ENCODE measurements around the gene OTUD5.
"Not testable (repeated sequence)": the region's sequence is repeated elsewhere in the genome, so short reads cannot be mapped to it uniquely, and the experiment has no call there.

The OTUD5 gene, protein sequence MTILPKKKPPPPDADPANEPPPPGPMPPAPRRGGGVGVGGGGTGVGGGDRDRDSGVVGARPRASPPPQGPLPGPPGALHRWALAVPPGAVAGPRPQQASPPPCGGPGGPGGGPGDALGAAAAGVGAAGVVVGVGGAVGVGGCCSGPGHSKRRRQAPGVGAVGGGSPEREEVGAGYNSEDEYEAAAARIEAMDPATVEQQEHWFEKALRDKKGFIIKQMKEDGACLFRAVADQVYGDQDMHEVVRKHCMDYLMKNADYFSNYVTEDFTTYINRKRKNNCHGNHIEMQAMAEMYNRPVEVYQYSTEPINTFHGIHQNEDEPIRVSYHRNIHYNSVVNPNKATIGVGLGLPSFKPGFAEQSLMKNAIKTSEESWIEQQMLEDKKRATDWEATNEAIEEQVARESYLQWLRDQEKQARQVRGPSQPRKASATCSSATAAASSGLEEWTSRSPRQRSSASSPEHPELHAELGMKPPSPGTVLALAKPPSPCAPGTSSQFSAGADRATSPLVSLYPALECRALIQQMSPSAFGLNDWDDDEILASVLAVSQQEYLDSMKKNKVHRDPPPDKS

DNA sequence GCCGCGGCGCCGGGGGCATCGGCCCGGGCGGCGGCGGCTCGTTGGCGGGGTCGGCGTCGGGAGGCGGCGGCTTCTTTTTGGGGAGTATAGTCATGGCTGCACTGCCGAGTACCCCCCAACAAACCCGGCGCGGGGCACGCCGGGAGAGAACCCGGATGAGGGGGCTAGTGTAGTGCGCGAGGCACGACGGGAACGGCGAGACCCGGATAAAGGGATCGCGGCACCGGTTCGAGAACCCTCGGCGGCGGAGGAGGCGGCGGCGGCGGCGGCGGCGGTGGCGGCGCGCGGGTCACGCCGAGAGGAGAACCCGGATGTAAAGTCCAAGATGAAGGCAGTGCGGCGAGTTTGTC is at the start of gene OTUD5:
Gene OTUD5 (minus strand): TSS at position 131 of the 350 bp plus-strand sequence. CDS start 37 bp downstream, at position 94.
- peak; percentile 84 for DNase-seq

DNA sequence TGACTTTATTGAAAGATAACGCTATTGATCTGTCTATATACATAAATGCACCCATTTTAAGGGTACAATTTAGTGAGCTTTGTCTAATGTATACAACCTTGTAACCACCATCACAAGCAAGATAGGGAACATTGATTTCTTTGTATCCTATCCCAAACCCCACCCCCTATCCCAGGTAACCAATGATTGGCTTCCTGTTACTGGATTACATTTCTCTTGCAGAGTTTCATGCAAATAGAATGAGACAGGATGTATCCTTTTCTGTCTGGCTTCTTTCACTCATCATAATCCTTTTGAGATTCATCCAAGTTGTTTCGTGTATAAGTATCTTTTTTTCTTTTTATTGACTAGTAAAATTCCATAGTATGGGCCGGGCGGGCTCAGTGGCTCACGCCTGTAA is 46.3 kb upstream of the OTUD5 start:
- DNase-seq = no peak

DNA sequence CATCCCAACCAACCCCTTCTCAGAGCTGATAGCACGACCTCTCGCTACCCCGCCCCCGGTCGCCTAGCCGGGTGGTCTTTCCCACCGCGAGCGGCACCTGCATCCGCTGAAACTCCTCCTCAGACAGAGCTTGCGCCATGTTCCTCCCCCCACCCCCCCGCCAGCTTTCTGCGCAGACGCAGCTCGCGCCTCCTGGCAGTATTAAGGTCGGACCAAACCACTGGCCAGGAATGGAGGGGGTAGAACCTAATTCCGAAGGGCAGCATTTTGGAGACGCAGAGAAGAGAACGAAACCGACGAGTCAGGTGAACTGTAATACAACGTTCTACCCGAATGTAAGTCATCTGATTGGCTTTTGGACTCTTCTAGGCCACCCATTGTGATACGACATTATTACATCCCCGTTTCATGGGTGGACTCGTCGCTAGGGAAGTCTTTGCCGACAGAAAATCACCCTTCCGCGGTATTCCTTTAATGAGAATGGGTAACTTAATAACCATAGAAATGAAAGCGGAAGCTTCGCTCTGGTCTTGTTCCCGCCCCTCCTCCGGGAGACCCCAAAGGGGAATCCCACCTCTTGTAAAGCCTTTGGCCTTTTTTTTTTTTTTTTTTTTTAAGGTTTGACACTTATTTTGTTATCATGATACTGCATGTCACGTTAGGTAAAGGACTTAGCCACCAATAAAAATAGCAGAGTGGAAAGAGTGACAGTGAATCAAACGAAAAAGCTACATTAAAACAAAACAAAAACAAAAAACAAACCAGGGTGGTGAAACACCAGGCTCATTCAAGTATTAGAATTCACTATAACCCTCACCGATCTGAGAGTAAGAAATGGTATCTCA is 44.9 kb upstream of the OTUD5 start, which contains the start of gene GRIPAP1:
Gene GRIPAP1 (minus strand): TSS at position 174 of the 845 bp plus-strand sequence. CDS start 35 bp downstream, at position 139.
- DNase-seq = peak; percentile 90

DNA sequence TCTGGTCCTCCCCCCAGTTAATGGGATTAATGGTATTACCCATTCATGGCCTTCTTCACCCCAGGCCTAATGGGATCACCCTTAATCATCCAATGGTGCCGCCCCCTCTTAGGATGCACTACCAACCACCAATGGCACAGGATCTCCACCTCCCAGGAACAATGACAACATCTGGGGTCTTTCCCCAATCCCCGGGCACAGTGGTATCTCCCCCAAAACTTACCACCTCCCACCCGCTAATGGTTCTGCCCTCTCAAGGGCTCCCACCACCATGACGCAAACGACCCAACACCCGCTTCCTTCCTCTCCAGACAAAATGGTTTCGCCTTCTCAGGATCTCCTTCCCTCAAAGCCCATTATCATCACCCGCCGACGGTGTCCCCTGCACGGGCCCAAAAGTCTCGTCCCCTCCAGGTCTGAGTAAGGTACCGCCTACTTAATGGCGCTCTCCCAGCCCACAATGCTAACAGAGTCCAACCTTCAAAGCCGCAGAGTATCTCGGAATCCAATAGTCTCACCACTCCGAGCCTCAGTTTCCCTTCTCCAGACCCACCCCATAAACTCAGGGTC is 44.2 kb upstream of the OTUD5 start:
- peak; percentile 80 for DNase-seq

DNA sequence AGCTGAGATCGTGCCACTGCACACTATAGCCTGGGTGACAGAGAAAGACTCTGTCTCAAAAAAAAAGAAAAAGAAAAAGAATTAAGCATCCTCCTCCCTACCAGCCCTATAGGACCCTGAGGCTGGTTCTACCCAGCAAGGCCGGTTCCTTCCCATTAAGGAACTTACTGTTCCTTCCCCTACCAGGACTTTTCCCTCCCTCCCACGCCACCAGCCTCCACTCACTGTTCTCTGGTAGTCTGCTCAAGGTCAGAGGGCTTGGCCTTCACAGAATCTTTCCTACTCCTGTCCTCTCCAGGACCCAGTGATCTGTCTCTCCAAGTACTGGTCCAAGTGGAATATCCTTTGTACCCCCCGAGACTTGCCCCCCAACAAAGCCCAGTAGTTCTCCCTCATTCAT is 43.2 kb upstream of the OTUD5 start:
- DNase-seq = no peak

DNA sequence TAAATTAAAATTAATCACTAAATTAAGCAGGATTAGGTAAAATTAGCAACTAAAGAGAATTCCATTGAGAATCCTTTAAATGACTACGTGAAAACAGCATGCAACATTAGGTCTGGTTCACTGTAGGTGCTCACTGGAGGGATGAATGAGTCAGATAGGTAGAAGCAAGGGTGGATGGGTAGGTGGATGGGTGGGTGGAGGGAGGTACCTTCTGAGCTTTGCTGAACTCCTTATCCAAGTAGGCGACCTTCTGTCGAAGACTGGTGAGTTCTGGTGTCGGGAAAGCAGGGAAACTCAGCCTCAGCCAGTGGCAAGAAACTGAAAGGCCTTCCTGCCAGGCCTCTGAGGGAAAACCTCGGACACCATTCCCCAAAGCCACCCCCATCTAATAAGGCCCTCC is 41.6 kb upstream of the OTUD5 start:
- DNase-seq = no peak

DNA sequence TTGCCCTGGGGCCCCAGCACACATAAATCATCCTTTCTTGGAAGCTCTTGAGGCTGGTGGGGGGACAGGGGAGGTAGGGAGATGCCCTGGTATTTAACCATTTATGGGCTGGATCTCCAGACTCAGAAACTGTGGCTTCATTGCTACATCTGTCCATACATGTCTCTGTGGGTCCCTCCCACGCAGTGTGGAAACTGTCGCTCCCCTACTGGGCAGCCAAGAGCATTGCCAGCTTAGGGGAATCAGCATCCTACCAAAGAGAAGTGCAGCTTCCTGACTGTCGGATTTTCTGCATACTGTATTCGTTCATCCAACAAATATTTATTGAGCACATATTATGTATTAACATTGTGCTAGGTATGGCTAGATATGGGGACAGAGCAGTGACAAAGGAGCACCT is 41.0 kb upstream of the OTUD5 start:
- DNase-seq = no peak

DNA sequence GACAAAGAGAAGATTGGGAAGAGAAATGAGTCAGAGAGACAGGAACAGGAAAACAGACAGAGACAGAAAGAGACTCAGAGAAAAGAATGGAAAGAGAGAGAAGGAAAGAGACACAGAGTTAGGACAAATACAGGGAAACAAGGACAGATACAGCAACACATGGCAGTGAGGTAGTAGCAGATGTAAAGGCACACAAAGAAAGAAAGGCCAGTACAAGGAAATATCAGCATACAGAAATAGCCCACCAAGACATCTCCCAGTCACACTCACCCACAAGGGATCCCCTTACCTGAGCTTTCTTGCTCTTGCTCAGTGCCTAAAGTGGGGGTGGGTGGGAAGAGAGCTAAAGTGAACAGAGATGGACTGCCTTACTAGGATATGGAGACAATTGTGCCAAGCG is 40.5 kb upstream of the OTUD5 start:
- DNase-seq = no peak

DNA sequence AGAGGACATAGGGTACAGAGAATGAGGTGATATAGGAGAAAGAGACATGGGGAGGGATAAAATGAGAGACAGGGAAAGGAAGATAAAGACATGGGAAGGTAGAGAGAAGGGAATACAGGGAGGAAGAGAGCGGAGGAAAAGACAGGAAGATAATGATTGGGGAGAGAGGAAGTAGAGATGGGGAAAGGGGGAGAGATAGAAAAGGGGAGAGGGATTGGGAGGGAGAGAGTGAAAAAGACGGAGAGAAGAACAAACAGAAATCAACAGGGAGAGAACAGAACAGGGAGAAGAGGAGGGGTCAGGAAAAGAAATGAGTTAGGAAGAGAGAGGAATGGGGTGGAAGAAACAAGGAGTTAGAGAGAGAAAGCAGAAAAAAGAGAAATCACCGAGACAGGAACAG is 40.0 kb upstream of the OTUD5 start:
- DNase-seq = no peak

DNA sequence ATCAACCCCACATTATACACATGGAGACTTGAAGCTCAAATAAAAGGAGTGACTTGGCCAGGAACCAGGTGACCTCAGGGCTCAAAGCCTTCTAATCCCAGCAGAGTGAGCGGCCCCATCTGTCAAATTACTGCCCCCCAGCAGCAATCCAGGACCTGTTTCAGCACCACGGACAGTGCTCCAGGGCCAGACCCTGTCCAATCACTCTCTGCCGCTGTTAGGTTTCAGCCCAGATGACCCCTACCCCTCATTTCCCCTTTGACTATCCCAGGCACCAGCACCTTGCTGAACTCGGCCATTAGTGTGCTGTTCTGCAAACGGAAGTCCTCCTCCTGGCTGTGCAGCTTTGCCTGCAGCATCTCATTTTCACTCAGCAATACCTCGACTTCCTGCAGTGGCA is 39.6 kb upstream of the OTUD5 start:
- no peak for DNase-seq

DNA sequence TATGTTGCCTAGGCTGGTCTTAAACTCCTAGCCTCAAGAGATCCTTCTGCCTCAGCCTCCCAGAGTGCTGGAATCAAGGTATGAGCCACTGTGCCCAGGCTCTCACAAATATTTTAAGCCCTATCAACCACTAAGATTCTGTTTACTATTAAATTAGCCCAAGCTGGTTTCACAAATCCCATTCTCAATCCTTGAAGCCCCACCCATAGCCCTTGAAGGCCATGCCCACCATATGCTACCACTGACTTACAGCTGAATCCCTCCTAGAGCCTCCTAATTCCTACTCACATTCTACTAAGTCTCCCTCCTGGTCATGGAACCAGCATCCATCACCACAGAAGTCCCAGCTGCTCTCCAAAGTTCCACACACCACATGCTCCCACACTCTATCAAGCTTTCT is 34.9 kb upstream of the OTUD5 start:
- DNase-seq = no peak

DNA sequence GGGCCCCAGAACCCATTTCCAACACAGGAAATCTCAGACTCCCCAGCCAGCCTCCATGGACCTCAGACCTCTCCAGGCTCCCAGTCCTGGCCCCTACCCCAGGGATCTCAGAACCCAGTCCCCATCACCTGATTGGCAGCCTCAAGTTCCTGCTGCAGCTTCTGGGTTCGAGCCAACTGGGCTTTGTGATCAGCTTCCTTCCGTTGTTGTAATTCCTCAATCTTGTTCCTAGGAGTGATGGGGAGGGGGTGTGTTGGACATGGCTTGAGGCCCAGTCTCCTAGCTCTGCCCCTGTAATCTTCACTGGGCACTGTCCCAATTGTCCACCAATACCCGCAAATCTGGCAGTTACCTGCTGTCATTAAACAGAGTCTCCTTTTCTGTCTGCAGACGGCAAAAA is 32.1 kb upstream of the OTUD5 start:
- DNase-seq = no peak

DNA sequence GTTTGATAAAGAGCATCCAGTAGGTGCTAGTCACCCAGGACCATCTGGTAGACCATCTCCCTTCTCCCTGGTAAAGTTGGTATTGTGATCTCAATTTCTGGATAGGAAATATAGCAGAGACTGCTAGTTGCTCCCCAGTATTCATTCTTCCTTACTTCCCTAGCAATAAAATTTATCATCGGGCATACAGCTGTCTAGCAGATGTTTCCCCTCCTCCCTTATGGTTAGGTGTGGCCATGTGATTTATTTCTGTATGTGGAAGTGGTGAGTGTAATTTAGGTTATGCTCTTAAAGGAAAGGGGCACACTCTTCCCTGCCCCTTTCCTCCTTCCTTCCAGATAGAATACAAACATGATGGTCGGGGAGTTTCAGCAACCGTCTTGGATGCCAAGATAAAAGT is 26.5 kb upstream of the OTUD5 start:
- no peak for DNase-seq

DNA sequence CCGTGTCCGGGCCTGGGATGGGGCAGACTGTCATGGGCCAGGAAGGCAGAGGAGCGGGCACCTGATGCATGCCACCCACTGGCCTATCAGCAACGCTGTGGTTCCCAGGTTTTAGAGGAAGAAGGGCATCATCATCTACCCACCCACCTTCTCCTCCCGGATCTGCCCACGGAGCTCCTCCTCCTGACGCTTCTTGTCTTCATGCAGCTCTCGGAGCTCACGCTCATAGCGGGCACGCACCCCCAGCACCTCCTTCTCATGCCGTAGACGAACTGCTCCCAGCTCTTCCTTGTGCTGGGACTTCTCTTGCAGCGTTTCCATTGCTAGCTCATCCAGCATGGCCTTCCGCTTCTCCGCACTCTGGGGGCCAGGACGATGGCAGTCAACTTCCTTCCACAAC is 25.7 kb upstream of the OTUD5 start:
- no peak for DNase-seq

DNA sequence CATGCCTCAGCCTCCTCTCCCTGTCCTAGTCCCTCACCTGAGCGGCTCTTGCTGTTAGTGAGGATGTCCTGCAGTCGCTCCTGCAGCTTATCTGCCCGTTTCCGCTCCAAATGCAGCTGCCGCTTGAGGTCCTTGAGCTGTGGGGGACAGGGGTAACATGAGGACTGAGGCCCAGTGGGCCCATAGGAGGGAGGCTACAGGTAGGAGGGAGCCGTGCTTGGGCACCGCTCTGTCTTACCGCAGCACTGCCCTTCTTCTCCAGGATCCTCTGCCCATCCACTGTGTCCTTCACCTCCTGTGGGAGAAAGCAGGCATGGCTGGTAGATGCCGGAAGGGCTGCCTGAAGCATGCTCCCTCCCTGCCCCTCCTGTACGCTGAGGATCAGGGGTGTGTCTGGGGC is 23.8 kb upstream of the OTUD5 start:
- no peak for DNase-seq

DNA sequence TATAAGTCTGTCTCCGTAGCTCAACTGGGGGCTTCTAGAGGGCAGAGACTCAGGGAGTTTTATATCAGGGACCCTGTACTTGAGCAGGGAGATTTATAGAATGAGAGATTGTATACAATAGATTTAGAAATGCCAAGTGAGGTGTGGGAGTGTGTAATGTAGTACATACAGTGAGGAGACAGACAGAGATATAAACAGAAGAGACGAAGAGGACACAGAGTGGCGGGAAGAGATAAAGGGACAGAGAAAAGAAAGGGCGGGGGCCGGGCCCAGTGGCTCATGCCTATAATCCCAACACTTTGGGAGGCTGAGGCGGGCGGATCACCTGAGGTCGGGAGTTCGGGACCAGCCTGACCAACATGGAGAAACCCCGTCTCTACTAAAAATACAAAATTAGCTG is 22.9 kb upstream of the OTUD5 start:
- not testable (repeated sequence) for DNase-seq

DNA sequence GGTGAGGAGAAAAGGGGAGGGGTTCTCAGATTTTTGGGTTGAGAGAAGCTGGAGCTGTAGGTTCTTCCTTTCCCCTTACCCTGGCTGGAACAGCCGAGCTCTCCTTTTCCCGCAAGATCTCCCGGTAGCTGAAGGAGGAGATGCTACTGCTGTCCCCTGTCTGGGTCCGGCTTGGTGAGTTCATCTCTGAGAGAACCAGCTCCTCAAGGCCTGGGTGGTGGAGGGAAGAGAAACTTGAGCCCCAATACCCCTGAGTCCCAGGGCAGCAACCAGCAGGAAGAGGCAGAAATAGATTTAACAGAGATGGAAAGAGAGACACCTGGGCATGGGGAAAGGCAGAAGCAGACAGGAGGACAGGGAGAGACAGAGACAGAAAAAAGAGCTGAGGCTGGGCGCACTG is 20.8 kb upstream of the OTUD5 start:
- DNase-seq = no peak

DNA sequence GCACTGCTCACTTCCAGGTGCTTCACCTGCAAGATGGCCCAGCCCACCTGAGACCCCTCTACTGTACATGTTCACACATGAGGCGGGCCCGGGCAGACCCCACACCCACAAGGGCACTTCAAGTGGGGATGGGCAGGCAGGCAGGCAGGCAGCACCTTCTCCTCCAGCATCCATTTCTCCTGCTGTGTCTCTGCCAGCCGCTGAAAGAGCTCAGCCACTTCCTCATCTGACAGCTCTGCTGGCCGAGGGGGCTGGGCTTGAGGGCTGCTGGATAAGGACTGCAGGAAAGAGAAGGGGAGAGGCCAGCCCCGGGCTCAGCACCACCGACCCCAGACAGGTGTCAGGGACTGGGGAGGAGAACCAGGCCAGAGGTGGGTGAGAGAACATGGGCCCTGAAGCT is 18.7 kb upstream of the OTUD5 start:
- no peak for DNase-seq

DNA sequence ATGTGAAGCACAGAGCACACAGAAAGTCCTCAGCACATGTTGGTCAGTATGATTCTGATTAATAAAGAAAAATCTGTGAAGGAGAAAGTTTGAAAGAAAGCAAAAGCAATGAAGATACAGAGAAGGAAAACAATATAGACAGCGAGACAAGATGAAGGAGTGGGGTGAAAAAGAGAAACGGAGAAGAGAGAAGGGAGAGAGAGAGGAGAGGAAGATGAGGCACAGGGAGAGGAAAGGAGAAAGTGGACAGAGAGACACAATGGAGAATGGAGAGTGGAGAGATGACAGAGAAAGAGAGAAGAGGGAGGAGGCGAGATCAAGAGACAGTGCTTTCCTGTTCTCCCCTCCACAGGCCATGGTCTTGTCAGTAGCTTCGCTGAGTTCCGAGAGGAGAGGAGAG is 18.1 kb upstream of the OTUD5 start:
- DNase-seq = no peak

DNA sequence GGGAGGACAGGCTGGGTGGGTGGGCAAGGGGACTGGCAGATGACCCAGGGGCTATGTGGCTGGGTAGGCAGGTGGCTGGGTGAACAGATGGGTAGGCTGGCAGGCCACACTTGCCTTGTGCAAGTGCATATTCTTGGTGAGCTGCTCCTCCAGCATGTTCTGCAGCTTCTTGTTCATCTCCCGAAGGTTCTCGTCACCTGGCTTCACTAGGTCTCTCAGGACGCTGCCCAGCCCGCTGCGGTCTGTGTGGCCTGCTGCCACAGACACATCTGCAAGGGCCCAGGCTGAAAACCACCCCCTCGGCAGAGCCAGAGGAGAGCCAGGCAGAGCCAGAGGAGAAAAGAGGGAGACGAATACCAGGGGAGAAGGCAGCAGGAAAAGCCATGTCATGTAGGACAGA is 17.6 kb upstream of the OTUD5 start:
- DNase-seq = no peak

DNA sequence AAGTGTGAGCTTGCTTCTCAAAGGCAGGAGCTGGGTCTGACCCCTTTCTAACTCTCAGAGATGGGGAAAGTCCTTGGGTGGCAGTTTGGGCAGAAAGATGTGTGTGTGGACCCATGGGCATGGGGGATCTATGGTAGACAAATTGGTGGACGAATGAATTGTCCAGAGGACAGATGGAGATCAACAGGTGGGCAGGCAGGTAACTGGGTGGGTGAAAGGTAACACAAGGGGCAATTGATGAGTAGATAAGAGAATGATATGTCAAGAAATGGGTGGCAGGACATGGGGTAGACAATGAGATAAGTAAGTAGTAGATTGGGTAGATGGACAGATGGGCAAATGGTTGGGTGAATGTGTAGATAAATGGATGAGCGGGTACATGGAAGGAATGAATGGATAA is 17.2 kb upstream of the OTUD5 start:
- no peak for DNase-seq

DNA sequence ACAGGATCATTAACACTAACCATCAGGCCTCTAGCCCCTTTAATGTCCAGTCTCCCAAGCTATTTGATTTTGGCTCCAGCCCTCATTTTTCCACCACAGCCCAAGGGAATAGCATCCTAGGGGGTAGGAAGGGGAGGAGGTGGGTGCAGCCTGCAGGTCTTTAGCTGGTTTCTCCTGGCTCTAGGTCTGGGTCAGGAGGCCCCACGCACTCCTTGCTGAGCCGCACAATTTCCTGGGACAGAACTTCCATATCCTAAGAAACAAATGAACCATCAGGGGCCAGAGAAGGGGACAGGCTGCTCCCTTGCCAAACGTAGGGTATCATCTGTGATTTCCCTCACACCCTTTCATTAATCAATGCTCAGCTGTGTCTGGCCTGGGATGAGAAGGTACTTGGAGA is 16.6 kb upstream of the OTUD5 start:
- no peak for DNase-seq

Data from CD4-positive, alpha-beta T cell treated with Interferon gamma for 1 hour (primary cell).